ENCODE measurements around the gene ANKRD33.

Gene ANKRD33

DNA sequence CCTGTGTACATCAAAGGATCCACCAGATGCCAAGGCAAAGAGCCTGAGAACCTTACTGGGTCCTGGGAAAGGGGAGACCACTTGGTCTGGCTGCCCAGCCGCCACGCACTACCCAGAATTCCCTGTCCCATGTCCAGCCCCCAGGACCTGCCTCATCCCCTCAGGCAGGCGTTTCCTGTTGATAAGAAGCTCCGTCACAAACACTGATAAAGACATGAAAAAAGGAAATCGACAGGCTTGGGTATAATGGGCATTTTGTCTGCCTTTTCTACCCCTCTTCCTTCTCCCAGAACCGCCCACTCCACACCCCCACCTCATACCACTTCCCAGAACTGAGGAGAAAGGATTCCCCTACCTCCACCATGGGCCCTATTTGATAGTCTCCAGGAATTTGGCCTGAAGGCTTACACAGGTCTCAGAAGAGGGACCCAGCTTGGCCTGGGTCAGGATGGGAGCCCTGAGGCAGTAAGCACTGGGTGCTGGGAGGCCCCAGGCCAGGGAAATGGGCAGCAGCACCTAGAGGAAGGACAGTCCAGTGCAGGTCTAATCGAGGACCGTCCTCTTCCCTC is 38.2 kb downstream of the ANKRD33 start:
- no peak overlapping the region for H3K27ac ChIP-seq (ENCODE audit: low read length)
- peaks cover 1% of the 10 kb centered on the region; the same call in 1 of the 2 replicates for H3K4me1 ChIP-seq (ENCODE audit: insufficient read depth, low read length)
- H3K27me3 ChIP-seq (ENCODE audit: insufficient read depth, low read length) = peaks cover 14% of the 10 kb centered on the region
- H3K4me3 ChIP-seq (ENCODE audit: low read length) = no peak overlapping the region
- H3K9me3 ChIP-seq (ENCODE audit: insufficient read depth, low read depth, low read length) = no peaks in the 10 kb centered on the region
- no peak overlapping the region for H3K9ac ChIP-seq (ENCODE audit: low read depth, low read length)
- H3K36me3 ChIP-seq (ENCODE audit: insufficient read depth, low read depth, low read length) = no peaks in the 10 kb centered on the region

DNA sequence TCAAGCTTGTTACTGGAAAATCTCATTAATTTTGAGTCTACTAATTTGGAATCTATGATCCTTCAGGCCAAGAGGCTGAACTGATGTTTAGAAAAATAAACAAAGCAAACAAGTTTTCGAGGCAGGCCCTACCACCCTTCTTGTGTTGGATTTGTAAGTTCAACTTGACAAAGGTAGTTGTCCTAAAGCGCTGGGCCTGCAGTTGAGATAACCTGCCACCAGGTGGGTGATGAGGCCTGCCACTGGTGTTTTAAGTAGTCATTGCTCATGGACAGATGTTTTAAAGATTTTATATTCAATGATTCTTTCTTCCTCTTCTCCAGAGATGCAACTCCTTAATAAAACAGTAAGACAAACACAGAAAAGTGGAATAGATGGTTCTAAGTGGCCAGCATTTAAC is 38.8 kb downstream of the ANKRD33 start:
- H3K4me1 ChIP-seq (ENCODE audit: insufficient read depth, low read length) = no peaks in the 10 kb centered on the region
- H3K27ac ChIP-seq (ENCODE audit: low read length) = no peak overlapping the region

DNA sequence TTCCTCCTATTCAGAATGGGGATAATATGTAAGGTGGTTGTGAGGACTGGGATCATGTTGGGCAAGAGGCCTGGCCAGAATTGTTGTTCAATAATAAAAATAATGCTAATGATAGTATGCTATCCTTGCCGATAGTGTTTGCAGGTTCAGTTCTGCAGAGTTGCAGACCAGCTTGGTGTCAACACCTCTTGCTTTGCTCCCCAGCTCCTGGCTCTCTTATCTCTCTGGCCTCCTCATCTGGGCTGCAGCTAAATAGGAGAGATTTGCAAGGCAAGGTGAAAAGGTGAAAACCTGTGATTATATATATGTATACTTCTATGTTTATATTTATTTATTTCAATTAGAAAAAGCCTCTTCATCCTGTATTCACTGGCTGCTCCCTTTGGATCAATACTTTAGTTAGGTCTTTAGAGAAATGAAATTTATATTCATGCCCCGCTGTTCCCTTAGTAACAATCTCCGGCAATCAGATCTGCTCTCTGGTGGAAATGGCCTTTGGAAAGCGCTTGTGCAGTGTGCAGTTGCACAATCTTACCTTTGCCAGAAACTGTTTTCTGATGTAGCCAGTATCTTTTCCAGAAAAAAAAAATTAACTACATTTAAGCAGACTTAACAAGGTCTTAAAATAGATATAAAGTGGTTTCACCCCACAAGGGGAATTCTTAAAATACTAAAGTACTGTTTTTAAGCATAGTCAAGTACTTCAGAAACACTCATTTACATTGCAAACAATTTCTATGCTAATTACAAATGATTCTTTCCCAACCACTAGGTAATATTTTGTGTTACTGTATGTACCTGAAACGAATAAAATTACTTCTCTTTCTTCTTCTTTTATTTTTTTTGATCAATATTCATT is 44.5 kb downstream of the ANKRD33 start:
- Histone ChIP-seq H3K9me3 (ENCODE audit: insufficient read depth, low read depth, low read length) (no peaks in the 10 kb centered on the region), H3K9ac (ENCODE audit: low read depth, low read length) (no peak overlapping the region), H3K27me3 (ENCODE audit: insufficient read depth, low read length) (no peaks in the 10 kb centered on the region), H3K4me1 (ENCODE audit: insufficient read depth, low read length) (no peaks in the 10 kb centered on the region), H3K4me3 (ENCODE audit: low read length) (no peak overlapping the region), H3K27ac (ENCODE audit: low read length) (no peak overlapping the region), H3K36me3 (ENCODE audit: insufficient read depth, low read depth, low read length) (no peaks in the 10 kb centered on the region)

More for the DNA sequence above, 38.8 kb downstream of the ANKRD33 start:
- H3K9me3 ChIP-seq (ENCODE audit: insufficient read depth, low read depth, low read length) = no peaks in the 10 kb centered on the region
- H3K27me3 ChIP-seq (ENCODE audit: insufficient read depth, low read length) = peaks cover 14% of the 10 kb centered on the region
- H3K36me3 ChIP-seq (ENCODE audit: insufficient read depth, low read depth, low read length) = no peaks in the 10 kb centered on the region
- no peak overlapping the region for H3K9ac ChIP-seq (ENCODE audit: low read depth, low read length)
- no peak overlapping the region for H3K4me3 ChIP-seq (ENCODE audit: low read length)

DNA sequence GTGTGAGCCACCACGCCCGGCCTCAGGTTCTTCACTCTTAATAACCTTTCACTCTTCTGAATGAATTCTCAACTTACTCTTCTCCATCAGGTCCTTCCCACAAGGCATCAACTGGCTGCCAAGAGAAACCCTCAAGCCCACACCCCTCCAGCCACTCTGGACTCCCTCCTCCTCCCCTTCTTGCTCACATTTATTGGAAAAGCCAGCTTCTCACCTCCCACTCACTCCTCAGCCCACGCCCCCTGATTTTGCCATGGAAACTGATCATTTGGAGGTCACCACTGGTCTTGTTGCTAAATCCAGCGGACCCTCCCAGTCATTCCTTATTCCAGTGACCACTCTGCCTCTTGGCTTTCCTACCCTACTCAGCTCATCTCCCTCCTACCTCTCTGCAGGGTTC is 46.2 kb downstream of the ANKRD33 start:
- H3K9ac ChIP-seq (ENCODE audit: low read depth, low read length) = no peak overlapping the region

DNA sequence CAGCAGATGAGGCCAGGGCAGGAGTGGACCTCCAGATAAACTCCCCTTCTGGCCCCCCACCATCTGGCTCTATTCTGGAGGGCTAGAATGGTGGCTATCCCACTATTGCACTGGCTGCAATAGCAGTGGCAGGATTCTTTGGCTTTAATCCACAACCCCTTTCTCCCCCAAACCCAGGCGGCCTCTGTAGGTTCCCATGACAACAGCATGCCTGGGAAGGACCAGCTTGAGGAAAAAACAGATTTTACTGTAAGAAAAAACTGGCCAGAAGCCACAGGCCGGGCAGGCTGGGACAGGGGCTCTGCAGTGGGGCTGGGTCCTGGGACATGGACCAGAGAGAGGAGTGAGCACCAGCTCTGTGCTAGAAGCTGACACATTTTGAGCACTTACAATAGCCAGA is 50.0 kb downstream of the ANKRD33 start:
- Histone ChIP-seq H3K4me3 (ENCODE audit: low read length) (no peak overlapping the region), H3K27ac (ENCODE audit: low read length) (no peak overlapping the region), H3K36me3 (ENCODE audit: insufficient read depth, low read depth, low read length) (no peaks in the 10 kb centered on the region), H3K9me3 (ENCODE audit: insufficient read depth, low read depth, low read length) (no peaks in the 10 kb centered on the region), H3K27me3 (ENCODE audit: insufficient read depth, low read length) (no peaks in the 10 kb centered on the region), H3K9ac (ENCODE audit: low read depth, low read length) (no peak overlapping the region), H3K4me1 (ENCODE audit: insufficient read depth, low read length) (no peaks in the 10 kb centered on the region)

More for the DNA sequence above, 46.2 kb downstream of the ANKRD33 start:
- H3K4me1 ChIP-seq (ENCODE audit: insufficient read depth, low read length) = no peaks in the 10 kb centered on the region
- no peak overlapping the region for H3K4me3 ChIP-seq (ENCODE audit: low read length)
- H3K27ac ChIP-seq (ENCODE audit: low read length) = no peak overlapping the region
- H3K9me3 ChIP-seq (ENCODE audit: insufficient read depth, low read depth, low read length) = no peaks in the 10 kb centered on the region
- no peaks in the 10 kb centered on the region for H3K27me3 ChIP-seq (ENCODE audit: insufficient read depth, low read length)
- H3K36me3 ChIP-seq (ENCODE audit: insufficient read depth, low read depth, low read length) = no peaks in the 10 kb centered on the region

DNA sequence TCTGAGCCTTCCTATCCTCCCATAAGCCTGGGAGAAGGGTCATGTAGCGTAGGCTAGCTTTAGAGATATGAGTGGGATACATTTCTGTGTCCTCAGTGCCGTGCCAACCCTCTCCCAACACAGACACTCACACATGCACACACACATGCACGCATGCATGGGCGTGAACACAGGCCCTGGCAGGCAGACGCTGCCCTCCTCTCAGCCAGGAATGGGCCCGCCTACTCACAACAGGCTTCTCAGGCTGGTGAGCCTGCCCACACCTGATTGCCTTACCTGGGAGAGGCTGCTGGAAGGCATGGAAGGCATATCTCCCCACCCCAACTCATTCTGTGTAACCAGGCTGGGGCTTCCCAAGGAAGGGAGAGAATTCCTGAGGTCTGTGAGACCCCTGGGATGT is 50.8 kb downstream of the ANKRD33 start:
- Histone ChIP-seq H3K9ac (ENCODE audit: low read depth, low read length) (no peak overlapping the region), H3K27me3 (ENCODE audit: insufficient read depth, low read length) (no peaks in the 10 kb centered on the region), H3K4me1 (ENCODE audit: insufficient read depth, low read length) (no peaks in the 10 kb centered on the region), H3K36me3 (ENCODE audit: insufficient read depth, low read depth, low read length) (no peaks in the 10 kb centered on the region), H3K27ac (ENCODE audit: low read length) (no peak overlapping the region), H3K4me3 (ENCODE audit: low read length) (no peak overlapping the region), H3K9me3 (ENCODE audit: insufficient read depth, low read depth, low read length) (no peaks in the 10 kb centered on the region)

DNA sequence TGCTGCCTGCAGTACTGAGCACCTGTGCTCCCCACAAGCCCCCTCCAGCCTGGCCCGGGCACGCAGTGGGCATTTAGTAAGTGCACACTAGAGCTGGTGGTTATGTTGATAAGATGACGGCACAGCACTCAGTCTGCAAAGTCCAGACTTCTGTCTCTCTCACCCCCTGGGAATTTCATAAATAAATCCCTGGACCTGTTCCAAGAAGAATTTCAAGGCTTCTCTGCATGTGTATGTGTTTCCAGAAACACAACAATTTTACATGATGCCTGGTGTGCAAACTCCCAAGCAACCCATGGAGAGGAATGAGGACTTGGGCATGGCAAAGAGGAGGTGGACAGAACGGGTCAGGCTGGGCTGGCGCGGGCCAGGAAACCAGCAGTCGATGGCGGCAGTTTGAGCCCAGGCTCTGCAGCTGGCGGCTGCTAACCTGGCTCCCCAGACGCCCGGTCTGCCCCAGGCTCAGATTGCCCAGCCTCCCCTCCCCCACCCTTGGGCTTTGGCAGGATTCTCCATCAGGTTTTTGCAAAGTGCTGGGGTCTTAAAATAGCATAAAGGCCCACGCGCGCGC is 53.2 kb downstream of the ANKRD33 start:
- no peaks in the 10 kb centered on the region for H3K36me3 ChIP-seq (ENCODE audit: insufficient read depth, low read depth, low read length)
- H3K9me3 ChIP-seq (ENCODE audit: insufficient read depth, low read depth, low read length) = peaks cover 13% of the 10 kb centered on the region
- no peaks in the 10 kb centered on the region for H3K4me1 ChIP-seq (ENCODE audit: insufficient read depth, low read length)
- H3K27me3 ChIP-seq (ENCODE audit: insufficient read depth, low read length) = no peaks in the 10 kb centered on the region
- H3K27ac ChIP-seq (ENCODE audit: low read length) = no peak overlapping the region
- no peak overlapping the region for H3K9ac ChIP-seq (ENCODE audit: low read depth, low read length)
- no peak overlapping the region for H3K4me3 ChIP-seq (ENCODE audit: low read length)
